Upper lobe of right lung (tissue), 1 donor: ENCODE measurements around the gene SAFB. TPM values are rescaled to one million over a fixed set of nuclear protein-coding genes. Genes with fewer than 3 reads are reported as not detected.

Experiments used
- ATAC-seq: fragments of 200-7000 bp; cut with Tn5 transposase; one replicate; pipeline ENCODE4 v1.9.1; 2020; ENCODE audit warnings: mild to moderate bottlenecking, moderate library complexity
- DNase-seq: peaks from one replicate; pipeline ENCODE4 v3.0.0-alpha.2; 2020
- H3K27ac ChIP-seq: fragments of 200-600 bp; one replicate; pipeline ENCODE4 v1.8.0; 2022
- H3K27me3 ChIP-seq: fragments of 200-600 bp; one replicate; pipeline ENCODE4 v1.8.0; 2022; ENCODE audit warnings: mild to moderate bottlenecking
- H3K36me3 ChIP-seq: fragments of 200-600 bp; one replicate; pipeline ENCODE4 v1.8.0; 2022
- H3K4me1 ChIP-seq: fragments of 200-600 bp; one replicate; pipeline ENCODE4 v1.8.0; 2022
- H3K4me3 ChIP-seq: fragments of 200-600 bp; one replicate; pipeline ENCODE4 v1.8.0; 2022; ENCODE audit warnings: mild to moderate bottlenecking
- H3K9me3 ChIP-seq: fragments of 200-600 bp; one replicate; pipeline ENCODE4 v1.8.0; 2022
- CTCF ChIP-seq: fragments of 200-600 bp; IDR thresholded peaks from one replicate; pipeline ENCODE4 v1.8.0; 2022; ENCODE audit warnings: antibody characterized with exemption
- intact Hi-C: fragments of 100-400 bp; cut with DNase I; formaldehyde crosslinking; loops from one replicate; pipeline ENCODE4 v1.11.0; 2022
- total RNA-seq: library from RNA; stranded (reverse); fragmentation: NEBNext Ultra II Directional; extraction: Animal tissue kit (Norgen Biotek cat#: 25700); gene quantifications from one replicate; pipeline ENCODE4 v1.2.1, GENCODE V29; 2021
- donor health status: DM: no; HTN: yes; CAD: no; lungs with severe emphysema.

SAFB gene
- total RNA-seq, 1 donor from 2014 or later: 71.9 TPM

DNA sequence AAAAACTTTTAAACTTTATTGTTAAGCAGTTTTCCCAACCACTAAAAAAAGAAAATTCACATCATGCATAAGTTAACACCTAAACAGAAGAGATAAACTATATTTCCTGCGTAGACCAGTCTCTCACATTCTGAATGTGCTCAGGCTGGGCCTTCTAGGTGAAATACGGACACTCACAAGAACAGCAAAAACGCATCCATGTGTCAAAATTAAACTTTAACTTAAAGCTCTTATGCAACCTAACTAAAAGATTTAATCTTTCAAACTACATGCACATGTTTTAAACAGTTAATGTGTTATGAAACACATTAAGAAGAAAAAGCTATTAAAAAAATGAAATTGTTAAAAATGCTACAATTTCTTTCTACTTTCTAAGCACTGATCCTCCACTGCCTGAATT, 2.9 kb upstream of the SAFB start:
- TF ChIP-seq CTCF: no peak
- Histone ChIP-seq H3K36me3 (peaks cover 64% of the 10 kb centered on the region), H3K9me3 (no peaks in the 10 kb centered on the region), H3K27me3 (no peaks in the 10 kb centered on the region), H3K4me3 (no peak overlapping the region), H3K4me1 (peaks cover 29% of the 10 kb centered on the region), H3K27ac (no peak overlapping the region)
- ATAC-seq: no peak
- intact Hi-C loops: no loop called here
- no peak for DNase-seq

GRCh38 chr19:5621311-5621944, 1.5 kb upstream of the SAFB start:
- peak overlapping the region; percentile 98 for H3K4me3 ChIP-seq
- no peaks in the 10 kb centered on the region for H3K27me3 ChIP-seq
- peak overlapping the region; percentile 95 for H3K27ac ChIP-seq
- H3K36me3 ChIP-seq: peaks cover 57% of the 10 kb centered on the region
- no peak for ATAC-seq
- DNase-seq: no peak
- TF ChIP-seq CTCF: no peak
- peaks cover 44% of the 10 kb centered on the region for H3K4me1 ChIP-seq
- no peaks in the 10 kb centered on the region for H3K9me3 ChIP-seq
- intact Hi-C loops: no loop called here

DNA sequence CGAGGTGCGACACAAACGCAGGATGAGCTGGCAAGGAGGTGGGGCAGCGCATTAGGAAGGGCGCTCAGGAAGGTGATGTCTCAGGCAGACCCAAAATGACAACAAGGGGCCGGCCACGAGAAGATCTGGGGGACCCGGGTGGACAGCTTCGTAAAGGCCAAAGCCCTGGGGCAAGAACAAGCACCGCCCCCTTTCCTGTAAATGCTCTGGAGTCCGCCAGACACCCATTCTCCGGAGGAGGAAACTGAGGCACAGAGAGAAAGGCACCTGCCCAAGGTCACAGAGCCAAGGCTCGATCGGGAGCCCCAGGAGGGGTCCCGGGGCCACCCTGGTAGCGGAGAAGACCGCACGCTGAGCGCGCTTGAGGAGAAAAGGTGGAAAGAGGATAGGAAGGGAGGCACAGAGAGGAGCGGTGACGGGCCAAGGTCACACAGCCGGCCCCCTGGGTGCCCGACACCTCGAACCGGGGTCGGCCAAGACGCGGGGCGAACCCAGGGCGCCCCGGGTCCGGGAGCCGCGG, 878 bp upstream of the SAFB start:
- Histone ChIP-seq H3K4me3 (peak overlapping the region; percentile 98), H3K27me3 (no peaks in the 10 kb centered on the region), H3K27ac (peak overlapping the region; percentile 95), H3K36me3 (peaks cover 57% of the 10 kb centered on the region), H3K4me1 (peaks cover 50% of the 10 kb centered on the region), H3K9me3 (no peaks in the 10 kb centered on the region)
- TF ChIP-seq CTCF: no peak
- no peak for ATAC-seq
- intact Hi-C loops: no loop called here
- no peak for DNase-seq

DNA sequence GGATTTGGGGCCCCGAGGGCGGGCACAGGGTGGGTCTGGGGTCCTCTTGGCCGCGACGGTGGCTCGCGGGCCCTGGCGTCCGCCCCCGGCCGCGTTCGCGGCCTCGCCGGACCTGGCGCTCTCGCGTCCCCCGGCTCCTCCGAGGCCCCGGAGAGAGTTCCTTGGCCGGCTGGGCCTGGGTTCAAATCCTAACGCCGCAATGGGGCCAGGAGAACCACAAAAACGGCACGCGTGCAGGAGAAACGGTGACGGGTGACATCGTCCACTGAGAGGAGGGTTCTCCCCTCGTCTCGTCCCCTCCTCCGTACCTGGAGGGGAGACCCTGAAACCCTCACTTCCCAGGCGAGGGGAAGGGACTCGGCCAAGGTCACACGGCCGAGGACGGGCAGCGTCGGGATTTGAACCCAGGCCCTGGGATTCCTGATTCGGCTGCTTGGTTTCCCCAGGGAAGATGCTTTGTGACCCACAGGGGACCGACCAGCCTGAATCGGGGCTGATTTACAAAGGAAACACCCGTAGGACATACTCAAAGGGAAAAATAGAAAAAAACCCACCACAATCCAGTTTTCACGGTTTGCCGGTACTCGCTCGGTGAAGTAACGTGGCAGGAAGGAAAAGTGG, 624 bp downstream of the SAFB start:
- Histone ChIP-seq H3K27ac (peak overlapping the region; percentile 95), H3K9me3 (no peaks in the 10 kb centered on the region), H3K4me1 (peaks cover 65% of the 10 kb centered on the region), H3K4me3 (peak overlapping the region; percentile 98), H3K27me3 (no peaks in the 10 kb centered on the region), H3K36me3 (peaks cover 57% of the 10 kb centered on the region)
- no peak for DNase-seq
- intact Hi-C loops: no loop called here
- no peak for TF ChIP-seq CTCF
- no peak for ATAC-seq

DNA sequence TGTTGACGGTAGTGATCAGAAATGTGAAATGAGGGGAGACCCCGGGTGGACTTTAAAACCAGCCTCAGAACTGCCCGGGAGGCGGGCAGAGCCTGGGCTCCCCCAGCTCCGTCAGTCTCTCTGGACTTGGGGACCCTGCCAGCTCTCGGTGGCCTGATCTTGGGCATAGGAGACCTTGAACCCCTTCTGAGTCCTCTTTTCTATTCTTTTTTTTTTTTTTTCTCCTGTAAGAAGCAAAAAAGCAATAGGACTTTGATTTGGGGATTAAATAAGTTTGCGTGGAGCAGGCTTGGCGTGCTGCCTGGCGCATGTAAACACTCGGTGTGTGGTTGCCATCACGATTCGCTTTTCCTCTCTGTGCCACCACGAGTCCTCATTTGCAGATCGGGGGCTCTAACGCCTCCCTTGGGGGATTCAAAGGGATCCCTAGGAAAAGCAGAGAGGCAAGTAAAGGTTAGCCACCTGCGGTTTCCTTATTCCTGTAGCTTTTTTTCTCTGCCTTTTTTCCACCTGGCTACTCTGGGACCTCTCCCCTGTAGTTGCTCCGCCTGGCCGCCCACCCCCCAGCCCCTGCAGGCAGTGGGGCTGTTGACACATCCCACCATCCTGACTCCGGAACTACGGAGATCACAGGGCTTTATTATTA, 1.3 kb downstream of the SAFB start:
- peaks cover 69% of the 10 kb centered on the region for H3K4me1 ChIP-seq
- TF ChIP-seq CTCF: no peak

More for the DNA sequence above, 1.3 kb downstream of the SAFB start:
- Histone ChIP-seq H3K27me3 (no peaks in the 10 kb centered on the region), H3K4me3 (peak overlapping the region; percentile 98), H3K36me3 (peaks cover 57% of the 10 kb centered on the region), H3K27ac (peak overlapping the region; percentile 95), H3K9me3 (no peaks in the 10 kb centered on the region)
- ATAC-seq (no peak), DNase-seq (peak; percentile 72)
- intact Hi-C loops: no loop called here
